Sigmoid colon (tissue), 7 donors: Measurements from ENCODE around the gene VPS8. TPM values are rescaled to one million over a fixed set of nuclear protein-coding genes. Genes with fewer than 3 reads are reported as not detected.
"Not testable (repeated sequence)": the region's sequence is repeated elsewhere in the genome, so short reads cannot be mapped to it uniquely, and the experiment has no call there.

Experiments
- DNase-seq: peaks from one replicate; pipeline ENCODE4 v3.0.0-alpha.2; 2019
- H3K27ac ChIP-seq, 4 donors: fragments of 200-600 bp; sonication (generic); one replicate each; pipeline ENCODE4 v1.5.1; 2016 to 2019; ENCODE audit warnings: mild to moderate bottlenecking in 1 of 4
- H3K27me3 ChIP-seq, 3 donors: fragments of 200-600 bp; sonication (generic); one replicate each; pipeline ENCODE4 v1.5.1; 2019; ENCODE audit warnings: mild to moderate bottlenecking in 1 of 3
- H3K36me3 ChIP-seq, 4 donors: fragments of 200-600 bp; sonication (generic); one replicate each; pipeline ENCODE4 v1.5.1; 2016 to 2019
- H3K4me1 ChIP-seq, 4 donors: fragments of 200-600 bp; sonication (generic); one replicate each; pipeline ENCODE4 v1.5.1; 2017 to 2019
- H3K4me3 ChIP-seq, 4 donors: fragments of 200-600 bp; sonication (generic); one replicate each; pipeline ENCODE4 v1.5.1; 2017 to 2019; ENCODE audit warnings: mild to moderate bottlenecking in 2 of 4, moderate library complexity in 1 of 4
- H3K9me3 ChIP-seq, 4 donors: fragments of 200-600 bp in 3 of 4; sonication (generic) in 3 of 4; one replicate each; pipeline versions ENCODE4 v1.5.1 to v1.6.1; 2013 to 2019
- CTCF ChIP-seq, 4 experiments: fragments of 450-650 bp in 3 of 4; fragments of 200-600 bp in 1 of 4; IDR thresholded peaks; one replicate each; pipeline ENCODE4 v1.5.1; 2016 to 2019; ENCODE audit warnings: antibody characterized with exemption in 4 of 4, mild to moderate bottlenecking in 3 of 4, moderate library complexity in 2 of 4
- EP300 ChIP-seq, 4 donors: sonication (generic); formaldehyde crosslinking; IDR thresholded peaks; one replicate each; pipeline ENCODE4 v1.6.1; 2017; ENCODE audit warnings: antibody characterized with exemption in 4 of 4
- POLR2A ChIP-seq, 2 donors: fragments of 450-650 bp; IDR thresholded peaks; one replicate each; pipeline ENCODE4 v1.6.1; 2016; ENCODE audit warnings: antibody characterized with exemption in 2 of 2, mild to moderate bottlenecking in 2 of 2, moderate library complexity in 2 of 2
- POLR2AphosphoS5 ChIP-seq, 4 donors: sonication (generic); formaldehyde crosslinking; IDR thresholded peaks; one replicate each; pipeline ENCODE4 v1.6.1; 2017; ENCODE audit warnings: antibody characterized with exemption in 4 of 4
- WGBS, 2 donors: extraction: QIAGEN DNeasy Blood & Tissue Kit; methylation state at CpG; one replicate each; pipeline ENCODE4 v1.1.7; 2013; 5-methylcytosine and 5-hydroxymethylcytosine counted together
- intact Hi-C: fragments of 100-400 bp; cut with DNase I; formaldehyde crosslinking; loops from one replicate; pipeline ENCODE4 v1.15.1; 2023
- polyA plus RNA-seq, 3 donors: library from polyadenylated mRNA; stranded (reverse); fragments of 200-250 nt; gene quantifications; one replicate each; pipeline ENCODE4 v1.2.3, GENCODE V29; 2013
- total RNA-seq, 4 donors: library from RNA; depleted of rRNA; stranded (reverse); fragments of >200 nt; gene quantifications; one replicate each; pipeline ENCODE4 v1.1.0, GENCODE V29; 2016
- donor health status: healthy with polysubstance abuse.
- donor health status: Bipolar disorder and iron deficiency.
- donor health status: healthy.

The VPS8 gene
- total and polyA plus RNA-seq, 7 donors: 12.0 to 64.5 (median 34.6) TPM

- H3K36me3 ChIP-seq: peaks cover 0 to 12% (median 0%) of the 10 kb centered on the region in 4 donors
- H3K27ac ChIP-seq: no peak overlapping the region
- 26 to 80% methylated on average over 3 of the region's 3 CpGs for WGBS, 2 donors
- no peaks in the 10 kb centered on the region for H3K27me3 ChIP-seq
- intact Hi-C loops: no loop called here
- no peaks in the 10 kb centered on the region for H3K4me1 ChIP-seq
- DNase-seq: no peak
- no peaks in the 10 kb centered on the region for H3K9me3 ChIP-seq
- no peak for TF ChIP-seq EP300 (IDR thresholded peaks at IDR 0.05)
- no peak for TF ChIP-seq POLR2A (IDR thresholded peaks at IDR 0.05)
- no peak for TF ChIP-seq CTCF (IDR thresholded peaks at IDR 0.05)
- TF ChIP-seq POLR2AphosphoS5 (IDR thresholded peaks at IDR 0.05): no peak
- H3K4me3 ChIP-seq: no peak overlapping the region
These were observed 169.1 kb downstream of the VPS8 start for GRCh38 chr3:184981071-184981470.

- Histone ChIP-seq H3K9me3 (no peaks in the 10 kb centered on the region), H3K27me3 (no peaks in the 10 kb centered on the region), H3K4me1 (no peaks in the 10 kb centered on the region), H3K27ac (no peak overlapping the region), H3K4me3 (no peak overlapping the region), H3K36me3 (peaks cover 0 to 12% (median 1%) of the 10 kb centered on the region in 4 donors)
- no peak for DNase-seq
- no peak for TF ChIP-seq EP300 (IDR thresholded peaks at IDR 0.05)
- no peak for TF ChIP-seq CTCF (IDR thresholded peaks at IDR 0.05)
- no peak for TF ChIP-seq POLR2AphosphoS5 (IDR thresholded peaks at IDR 0.05)
- TF ChIP-seq POLR2A (IDR thresholded peaks at IDR 0.05): no peak
- intact Hi-C loops: no loop called here
- 47 to 57% methylated on average over 3 of the region's 3 CpGs for WGBS, 2 donors
These were observed 170.1 kb downstream of the VPS8 start for GRCh38 chr3:184982076-184982475.

GRCh38 chr3:184985586-184985985 is 173.6 kb downstream of the VPS8 start:
- Histone ChIP-seq H3K36me3 (peaks cover 0 to 12% (median 1%) of the 10 kb centered on the region in 4 donors), H3K27ac (no peak overlapping the region), H3K27me3 (no peaks in the 10 kb centered on the region), H3K4me3 (no peak overlapping the region), H3K4me1 (no peaks in the 10 kb centered on the region), H3K9me3 (no peaks in the 10 kb centered on the region)
- intact Hi-C loops: no loop called here
- TF ChIP-seq POLR2A (IDR thresholded peaks at IDR 0.05): no peak
- TF ChIP-seq EP300 (IDR thresholded peaks at IDR 0.05): no peak
- no peak for TF ChIP-seq CTCF (IDR thresholded peaks at IDR 0.05)
- TF ChIP-seq POLR2AphosphoS5 (IDR thresholded peaks at IDR 0.05): no peak
- WGBS, 2 donors: 95 to 98% methylated on average over 5 of the region's 5 CpGs
- DNase-seq: no peak

GRCh38 chr3:184986366-184986889 is 174.5 kb downstream of the VPS8 start:
- H3K36me3 ChIP-seq: peaks cover 0 to 12% (median 1%) of the 10 kb centered on the region in 4 donors
- intact Hi-C loops: no loop called here
- no peak overlapping the region for H3K4me3 ChIP-seq
- no peak overlapping the region for H3K27ac ChIP-seq
- TF ChIP-seq CTCF (IDR thresholded peaks at IDR 0.05): no peak
- TF ChIP-seq POLR2A (IDR thresholded peaks at IDR 0.05): no peak
- TF ChIP-seq POLR2AphosphoS5 (IDR thresholded peaks at IDR 0.05): no peak
- WGBS, 2 donors: 91 to 94% methylated on average over 3 of the region's 3 CpGs
- no peak for DNase-seq
- no peaks in the 10 kb centered on the region for H3K4me1 ChIP-seq
- no peaks in the 10 kb centered on the region for H3K27me3 ChIP-seq
- no peaks in the 10 kb centered on the region for H3K9me3 ChIP-seq

GRCh38 chr3:184993394-184993793 is 181.4 kb downstream of the VPS8 start:
- H3K36me3 ChIP-seq: peaks cover 0 to 22% (median 18%) of the 10 kb centered on the region in 4 donors
- H3K4me1 ChIP-seq: no peaks in the 10 kb centered on the region
- no peak overlapping the region for H3K4me3 ChIP-seq
- TF ChIP-seq POLR2AphosphoS5 (IDR thresholded peaks at IDR 0.05) (no peak), CTCF (IDR thresholded peaks at IDR 0.05) (no peak), POLR2A (IDR thresholded peaks at IDR 0.05) (no peak), EP300 (IDR thresholded peaks at IDR 0.05) (no peak)
- DNase-seq: no peak
- no peak overlapping the region for H3K27ac ChIP-seq
- intact Hi-C loops: no loop called here
- H3K27me3 ChIP-seq: no peaks in the 10 kb centered on the region
- no peaks in the 10 kb centered on the region for H3K9me3 ChIP-seq
- 99 to 100% methylated on average over 1 of the region's 1 CpG for WGBS, 2 donors

- H3K4me3 ChIP-seq, intact Hi-C loops, H3K27me3 ChIP-seq, H3K9me3 ChIP-seq, DNase-seq, H3K27ac ChIP-seq, H3K4me1 ChIP-seq: not testable (repeated sequence)
- H3K36me3 ChIP-seq: peaks cover 0 to 31% (median 15%) of the 10 kb centered on the region in 4 donors
- 97% methylated on average over 28 of the region's 28 CpGs for WGBS, 2 donors
These were observed 191.9 kb downstream of the VPS8 start for GRCh38 chr3:185003876-185004275.
